HEK293 (cell line): Measurements from ENCODE around the gene MAP3K4.

Experiments used
- CTCF ChIA-PET: fragments of 350-600 bp; formaldehyde crosslinking; extraction: SDS; loops from one replicate; lab custom pipeline; 2021; ENCODE audit warnings: antibody characterized with exemption; lab: Yijun Ruan, JAX
- POLR2A ChIA-PET: fragments of 300-600 bp; formaldehyde crosslinking; extraction: SDS; loops from one replicate; lab custom pipeline; 2020; ENCODE audit warnings: antibody characterized with exemption, inconsistent platforms; lab: Yijun Ruan, JAX
- H3K27ac ChIP-seq: fragments of 200-500 bp; sonication (Bioruptor generic); 2 replicates; pipeline ENCODE4 v1.5.1; 2014; ENCODE audit warnings: low read depth, low read length, control low read depth, inconsistent platforms; ENCODE audit errors: extremely low read depth
- H3K36me3 ChIP-seq, 2 experiments: fragments of 200-500 bp in 1 of 2; sonication (Bioruptor generic) in 1 of 2; 1 replicate in 1 of 2; 2 replicates in 1 of 2; pipeline ENCODE4 v1.5.1; 2014 to 2017; ENCODE audit warnings: inconsistent platforms in 2 of 2, low read length in 2 of 2; ENCODE audit not compliant: control insufficient read depth in 2 of 2, insufficient read depth in 1 of 2
- H3K4me1 ChIP-seq: fragments of 200-500 bp; sonication (Bioruptor generic); 2 replicates; pipeline ENCODE4 v1.5.1; 2014; ENCODE audit warnings: mild to moderate bottlenecking, low read length, inconsistent platforms; ENCODE audit not compliant: control insufficient read depth, insufficient read depth
- H3K4me3 ChIP-seq: 2 replicates; pipeline ENCODE4 v1.5.1; 2011; ENCODE audit warnings: low read depth, mild to moderate bottlenecking, control low read depth, low read length, moderate library complexity
- H3K9me3 ChIP-seq: fragments of 200-500 bp; sonication (Bioruptor generic); 2 replicates; pipeline ENCODE4 v1.5.1; 2014; ENCODE audit warnings: low read depth, low read length, inconsistent platforms; ENCODE audit not compliant: control insufficient read depth, insufficient read depth
- BCL11B ChIP-seq: fragments of 450-650 bp; formaldehyde crosslinking; IDR thresholded peaks from 2 replicates; pipeline ENCODE4 v1.5.1; 2016; ENCODE audit warnings: low read depth, missing biosample characterization, missing genetic modification characterization
- ELK4 ChIP-seq: IDR thresholded peaks from 2 replicates; pipeline ENCODE4 v1.6.1; 2011; ENCODE audit warnings: mild to moderate bottlenecking, low read depth, low read length, borderline replicate concordance
- HOXD13 ChIP-seq: sonication (generic); formaldehyde crosslinking; IDR thresholded peaks from 2 replicates; pipeline ENCODE4 v1.8.0; 2022; ENCODE audit warnings: missing genetic modification reagents, borderline replicate concordance
- SCRT2 ChIP-seq: fragments of 450-650 bp; formaldehyde crosslinking; IDR thresholded peaks from 2 replicates; pipeline ENCODE4 v1.5.1; 2016; ENCODE audit warnings: missing biosample characterization, missing genetic modification characterization
- ZBTB21 ChIP-seq: fragments of 450-650 bp; formaldehyde crosslinking; IDR thresholded peaks from 2 replicates; pipeline ENCODE4 v1.5.1; 2017; ENCODE audit warnings: missing biosample characterization, missing genetic modification characterization
- ZFHX2 ChIP-seq: fragments of 450-650 bp; formaldehyde crosslinking; conservative IDR thresholded peaks from 2 replicates; pipeline ENCODE4 v1.5.1; 2016; ENCODE audit warnings: missing biosample characterization, missing genetic modification characterization
- ZNF146 ChIP-seq: fragments of 450-650 bp; formaldehyde crosslinking; IDR thresholded peaks from 2 replicates; pipeline ENCODE4 v1.5.1; 2016; ENCODE audit warnings: missing biosample characterization, missing genetic modification characterization
- ZNF148 ChIP-seq: fragments of 450-650 bp; formaldehyde crosslinking; IDR thresholded peaks from 2 replicates; pipeline ENCODE4 v1.5.0; 2017; ENCODE audit warnings: missing biosample characterization, missing genetic modification characterization, borderline replicate concordance
- ZNF2 ChIP-seq: fragments of 450-650 bp; formaldehyde crosslinking; IDR thresholded peaks from 2 replicates; pipeline ENCODE4 v1.5.1; 2016; ENCODE audit warnings: missing biosample characterization, missing genetic modification characterization
- ZNF335 ChIP-seq: fragments of 450-650 bp; formaldehyde crosslinking; conservative IDR thresholded peaks from 2 replicates; pipeline ENCODE4 v1.5.1; 2016; ENCODE audit warnings: missing biosample characterization, missing genetic modification characterization
- ZNF366 ChIP-seq: fragments of 450-650 bp; formaldehyde crosslinking; conservative IDR thresholded peaks from 2 replicates; pipeline ENCODE4 v1.5.1; 2016; ENCODE audit warnings: missing biosample characterization, missing genetic modification characterization
- ZNF391 ChIP-seq: fragments of 450-650 bp; formaldehyde crosslinking; IDR thresholded peaks from 2 replicates; pipeline ENCODE4 v1.5.1; 2016; ENCODE audit warnings: low read depth, missing biosample characterization, missing genetic modification characterization, borderline replicate concordance
- ZNF510 ChIP-seq: fragments of 450-650 bp; formaldehyde crosslinking; IDR thresholded peaks from 2 replicates; pipeline ENCODE4 v1.5.1; 2018; ENCODE audit warnings: mild to moderate bottlenecking, missing genetic modification characterization, missing biosample characterization; ENCODE audit not compliant: insufficient replicate concordance
- ZNF521 ChIP-seq: fragments of 450-650 bp; formaldehyde crosslinking; IDR thresholded peaks from 2 replicates; pipeline ENCODE4 v1.5.1; 2017; ENCODE audit warnings: missing biosample characterization, mild to moderate bottlenecking, missing genetic modification characterization
- ZNF544 ChIP-seq: fragments of 450-650 bp; formaldehyde crosslinking; IDR thresholded peaks from 2 replicates; pipeline ENCODE4 v1.5.0; 2017; ENCODE audit warnings: missing biosample characterization, missing genetic modification characterization
- ZNF596 ChIP-seq: fragments of 450-650 bp; IDR thresholded peaks from 2 replicates; pipeline ENCODE4 v1.5.0; 2018; ENCODE audit warnings: missing biosample characterization, mild to moderate bottlenecking, missing genetic modification characterization, moderate library complexity
- ZNF610 ChIP-seq: fragments of 450-650 bp; formaldehyde crosslinking; IDR thresholded peaks from 2 replicates; pipeline ENCODE4 v1.5.1; 2016; ENCODE audit warnings: missing biosample characterization, missing genetic modification characterization, borderline replicate concordance
- ZNF629 ChIP-seq: fragments of 450-650 bp; formaldehyde crosslinking; IDR thresholded peaks from 2 replicates; pipeline ENCODE4 v1.5.1; 2017; ENCODE audit warnings: missing biosample characterization, missing genetic modification characterization
- ZNF660 ChIP-seq: fragments of 450-650 bp; IDR thresholded peaks from 2 replicates; pipeline ENCODE4 v1.5.1; 2018; ENCODE audit warnings: missing biosample characterization, mild to moderate bottlenecking, missing genetic modification characterization
- ZNF707 ChIP-seq: fragments of 450-650 bp; formaldehyde crosslinking; IDR thresholded peaks from 2 replicates; pipeline ENCODE4 v1.5.1; 2016; ENCODE audit warnings: missing biosample characterization, missing genetic modification characterization
- ZNF76 ChIP-seq: fragments of 450-650 bp; formaldehyde crosslinking; IDR thresholded peaks from 2 replicates; pipeline ENCODE4; 2016; ENCODE audit warnings: low read depth, missing biosample characterization, missing genetic modification characterization, borderline replicate concordance
- ZNF792 ChIP-seq: fragments of 450-650 bp; formaldehyde crosslinking; IDR thresholded peaks from 2 replicates; pipeline ENCODE4 v1.5.1; 2016; ENCODE audit warnings: missing biosample characterization, missing genetic modification characterization
- ZNF837 ChIP-seq: fragments of 450-650 bp; formaldehyde crosslinking; IDR thresholded peaks from 2 replicates; pipeline ENCODE4 v1.5.1; 2016; ENCODE audit warnings: missing biosample characterization, missing genetic modification characterization
- TF ChIP-seq, protein P1 (sequence below): fragments of 450-650 bp; formaldehyde crosslinking; IDR thresholded peaks from 2 replicates; pipeline ENCODE4 v1.5.1; 2017; ENCODE audit warnings: missing biosample characterization, missing genetic modification characterization

The MAP3K4 gene

GRCh38 chr6:160950507-160950906, 41.1 kb upstream of the MAP3K4 start:
- POLR2A ChIA-PET, result no interaction called here
- Histone ChIP-seq H3K9me3 (no peaks in the 10 kb centered on the region), H3K4me3 (no peak overlapping the region), H3K36me3 (no peaks in the 10 kb centered on the region), H3K27ac (no peak overlapping the region), H3K4me1 (0 out of 2 replicates have a peak, but pooled peaks cover 4% of the 10 kb centered on the region)
- TF ChIP-seq ZBTB21 (tag by site-specific recombination) (0 out of 2 replicates have a peak, but pooled peaks have one; percentile 54), ZNF335 (tag by site-specific recombination) (peak; percentile 27; the same call in 1 of the 2 replicates), ZNF596 (no peak), ZNF366 (tag by site-specific recombination) (peak; percentile 24; the same call in 1 of the 2 replicates), ZNF837 (tag by site-specific recombination) (no peak), ZNF660 (tag by site-specific recombination) (peak; percentile 85), ZNF510 (tag by site-specific recombination) (no peak), ZNF792 (tag by site-specific recombination) (no peak), ZNF629 (tag by site-specific recombination) (peak; percentile 53; the same call in 1 of the 2 replicates), SCRT2 (0 out of 2 replicates have a peak, but pooled peaks have one; percentile 27)
- CTCF ChIA-PET, result interaction anchor here (0.7 to 1.9 kb wide), 3 partner anchors 24 to 420 kb away, joined by 3 to 7 read pairs (median 6); no protein-coding TSS in a partner anchor

DNA sequence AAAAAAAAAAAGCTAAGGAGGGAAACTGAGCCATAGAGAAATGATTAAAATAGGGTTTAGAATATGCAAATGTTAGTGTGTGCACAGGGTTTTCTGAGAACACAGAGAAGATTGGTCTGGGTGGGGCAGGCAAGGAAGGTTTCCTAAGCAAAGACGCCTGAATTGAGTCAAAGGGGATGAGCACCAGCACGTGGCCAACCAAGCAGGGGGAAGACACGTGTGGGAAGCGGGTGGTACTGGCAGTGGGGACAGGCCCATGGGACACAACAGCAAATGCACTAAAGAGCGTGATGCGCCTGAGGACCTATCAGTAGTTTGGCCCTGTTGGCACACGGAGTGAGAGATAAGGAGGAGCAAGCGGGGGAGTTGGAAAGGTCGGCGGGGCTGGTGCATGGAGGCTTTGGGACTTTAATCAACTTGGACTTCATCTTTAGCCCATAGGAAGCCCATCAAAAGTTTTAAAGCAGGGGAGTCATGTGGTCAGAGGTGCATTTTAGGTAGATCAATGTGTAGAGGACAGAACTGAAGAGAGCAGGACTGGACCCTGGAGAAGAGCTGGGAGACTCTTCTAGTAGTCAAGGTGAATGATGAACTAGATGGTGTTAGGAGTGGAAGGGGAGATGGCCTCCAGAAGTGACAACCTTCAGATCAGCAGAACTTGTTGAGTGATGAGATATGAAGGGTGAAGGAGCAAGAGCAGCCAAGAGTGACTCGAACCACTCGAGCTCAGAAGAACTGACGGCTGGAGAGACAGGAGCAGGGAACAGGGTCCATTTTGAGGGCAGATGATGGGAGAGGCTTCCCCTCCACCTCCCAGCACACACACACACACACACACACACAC, 40.2 kb upstream of the MAP3K4 start:
- CTCF ChIA-PET, result interaction anchor here (0.6 to 1.9 kb wide), 4 partner anchors 23 to 434 kb away, joined by 3 to 7 read pairs (median 4); no protein-coding TSS in a partner anchor
- no peak overlapping the region for H3K27ac ChIP-seq
- POLR2A ChIA-PET, result no interaction called here

DNA sequence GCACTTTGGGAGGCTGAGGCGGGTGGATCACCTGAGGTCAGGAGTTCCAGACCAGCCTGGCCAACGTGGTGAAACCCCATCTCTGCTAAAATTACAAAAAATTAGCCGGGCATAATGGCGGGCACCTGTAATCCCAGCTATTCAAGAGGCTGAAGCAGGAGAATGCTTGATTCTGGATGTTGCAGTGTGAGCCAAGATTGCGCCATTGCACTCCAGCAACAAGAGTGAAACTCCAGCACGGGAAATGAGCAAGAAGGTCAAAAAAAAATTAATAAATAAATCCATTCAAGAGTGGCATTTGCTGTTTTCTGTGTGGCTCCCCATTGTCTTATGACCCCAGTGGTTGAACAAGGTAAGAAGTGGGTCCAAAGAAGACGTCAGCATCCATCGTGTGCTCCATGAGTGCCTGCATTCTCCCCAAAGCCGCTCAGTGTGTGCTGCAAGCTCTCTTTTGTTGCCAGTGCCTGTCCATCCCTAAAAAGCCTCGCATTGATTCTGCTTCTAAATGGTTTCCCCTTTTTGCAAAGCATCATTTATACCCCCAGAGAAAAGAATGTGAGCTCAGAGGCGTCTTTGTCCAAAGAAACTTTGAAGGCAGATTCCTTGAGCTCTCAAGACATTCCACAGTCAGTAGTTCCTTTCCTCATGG, 38.8 kb upstream of the MAP3K4 start:
- Histone ChIP-seq H3K4me3 (no peak overlapping the region), H3K4me1 (0 out of 2 replicates have a peak, but pooled peaks cover 4% of the 10 kb centered on the region), H3K9me3 (no peaks in the 10 kb centered on the region), H3K27ac (no peak overlapping the region), H3K36me3 (no peaks in the 10 kb centered on the region)
- ChIA-PET CTCF (interaction anchor here (0.6 kb wide), 1 partner anchor 411 kb away, joined by 3 read pairs; no protein-coding TSS in a partner anchor), POLR2A (no interaction called here)
- TF ChIP-seq ZNF707 (tag by site-specific recombination) (no peak), ZNF544 (tag by site-specific recombination) (no peak), BCL11B (tag by site-specific recombination) (no peak), ZNF391 (tag by site-specific recombination) (no peak), ELK4 (no peak), ZNF610 (tag by site-specific recombination) (no peak), ZNF792 (tag by site-specific recombination) (no peak), ZNF148 (tag by site-specific recombination) (no peak), ZNF521 (tag by site-specific recombination) (no peak)
- TF ChIP-seq, protein P1, sequence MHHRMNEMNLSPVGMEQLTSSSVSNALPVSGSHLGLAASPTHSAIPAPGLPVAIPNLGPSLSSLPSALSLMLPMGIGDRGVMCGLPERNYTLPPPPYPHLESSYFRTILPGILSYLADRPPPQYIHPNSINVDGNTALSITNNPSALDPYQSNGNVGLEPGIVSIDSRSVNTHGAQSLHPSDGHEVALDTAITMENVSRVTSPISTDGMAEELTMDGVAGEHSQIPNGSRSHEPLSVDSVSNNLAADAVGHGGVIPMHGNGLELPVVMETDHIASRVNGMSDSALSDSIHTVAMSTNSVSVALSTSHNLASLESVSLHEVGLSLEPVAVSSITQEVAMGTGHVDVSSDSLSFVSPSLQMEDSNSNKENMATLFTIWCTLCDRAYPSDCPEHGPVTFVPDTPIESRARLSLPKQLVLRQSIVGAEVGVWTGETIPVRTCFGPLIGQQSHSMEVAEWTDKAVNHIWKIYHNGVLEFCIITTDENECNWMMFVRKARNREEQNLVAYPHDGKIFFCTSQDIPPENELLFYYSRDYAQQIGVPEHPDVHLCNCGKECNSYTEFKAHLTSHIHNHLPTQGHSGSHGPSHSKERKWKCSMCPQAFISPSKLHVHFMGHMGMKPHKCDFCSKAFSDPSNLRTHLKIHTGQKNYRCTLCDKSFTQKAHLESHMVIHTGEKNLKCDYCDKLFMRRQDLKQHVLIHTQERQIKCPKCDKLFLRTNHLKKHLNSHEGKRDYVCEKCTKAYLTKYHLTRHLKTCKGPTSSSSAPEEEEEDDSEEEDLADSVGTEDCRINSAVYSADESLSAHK (tag by site-specific recombination), result no peak

More for the DNA sequence above, 40.2 kb upstream of the MAP3K4 start:
- no peaks in the 10 kb centered on the region for H3K9me3 ChIP-seq
- H3K4me1 ChIP-seq, result 0 out of 2 replicates have a peak, but pooled peaks cover 4% of the 10 kb centered on the region
- no peak for TF ChIP-seq ZNF2
- no peak for TF ChIP-seq ZNF146 (tag by site-specific recombination)
- TF ChIP-seq HOXD13 (CRISPR knock-in tag), result no peak
- TF ChIP-seq ZNF76 (tag by site-specific recombination), result no peak
- 0 out of 2 replicates have a peak, but pooled peaks have one; percentile 11 for TF ChIP-seq ZFHX2 (tag by site-specific recombination)
- H3K36me3 ChIP-seq, result no peaks in the 10 kb centered on the region
- no peak overlapping the region for H3K4me3 ChIP-seq
